Bone marrow (tissue), 2 donors: ENCODE results near the gene DOCK8.

Source experiments
- DNase-seq, 2 donors: peaks; one replicate each; lab custom pipeline; 2025; lab: John Stamatoyannopoulos, UW

Gene DOCK8

GRCh38 chr9:306907-307306 lies 92.2 kb downstream of the DOCK8 start:
- DNase-seq = peak; percentile 5 to 81

DNA sequence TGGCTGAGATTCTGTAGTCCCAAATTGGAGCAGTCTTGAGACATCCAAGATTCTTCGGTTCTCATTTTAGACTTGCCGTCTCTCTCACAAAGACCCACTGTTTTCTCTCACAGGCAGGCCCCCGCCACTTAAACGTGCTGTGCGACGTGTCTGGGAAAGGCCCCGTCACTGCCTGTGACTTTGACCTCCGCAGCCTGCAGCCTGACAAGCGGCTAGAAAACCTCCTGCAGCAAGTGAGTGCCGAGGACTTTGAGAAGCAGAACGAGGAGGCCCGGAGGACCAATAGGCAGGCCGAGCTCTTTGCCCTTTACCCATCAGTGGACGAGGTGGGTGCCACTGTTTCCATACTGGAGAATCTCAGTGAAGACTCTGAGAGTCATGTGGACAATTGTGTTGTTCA lies 97.2 kb downstream of the DOCK8 start:
- DNase-seq = no peak

DNA sequence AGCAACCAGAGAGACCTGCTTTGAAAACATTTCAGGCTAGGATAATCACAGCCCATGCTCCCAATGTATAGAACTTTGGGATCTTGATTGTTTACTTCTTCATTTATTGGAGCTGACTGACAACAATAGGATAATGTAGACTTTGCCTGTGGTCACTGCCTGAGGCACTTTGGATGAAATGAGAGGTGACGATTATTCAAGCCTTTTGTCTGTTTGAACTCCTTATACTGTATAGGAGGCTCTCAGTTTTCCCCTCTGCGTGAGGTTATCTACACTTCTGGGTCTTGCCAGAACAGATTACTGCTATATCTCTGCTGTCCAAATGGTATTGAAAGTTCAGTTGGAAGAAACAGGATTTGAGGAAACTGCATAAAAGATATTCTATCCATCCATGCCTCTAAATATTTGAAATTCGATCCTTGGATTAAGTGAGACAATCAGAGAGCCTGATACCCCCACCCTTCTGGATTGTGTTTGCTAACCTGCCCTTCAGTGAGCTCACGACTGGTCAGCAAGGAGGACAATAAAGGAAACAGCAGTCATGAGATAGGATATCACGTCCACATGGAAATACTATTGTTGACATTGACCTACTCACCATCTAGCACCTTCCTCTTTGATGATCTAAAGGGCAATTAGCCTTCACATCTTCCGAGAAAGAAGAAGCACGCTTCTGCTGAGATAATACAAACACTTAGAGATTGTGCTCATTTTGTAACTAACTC lies 98.1 kb downstream of the DOCK8 start:
- DNase-seq = no peak

GRCh38 chr9:316382-316965 lies 101.8 kb downstream of the DOCK8 start:
- peak in 1 of 2 donors; percentile 36 for DNase-seq

DNA sequence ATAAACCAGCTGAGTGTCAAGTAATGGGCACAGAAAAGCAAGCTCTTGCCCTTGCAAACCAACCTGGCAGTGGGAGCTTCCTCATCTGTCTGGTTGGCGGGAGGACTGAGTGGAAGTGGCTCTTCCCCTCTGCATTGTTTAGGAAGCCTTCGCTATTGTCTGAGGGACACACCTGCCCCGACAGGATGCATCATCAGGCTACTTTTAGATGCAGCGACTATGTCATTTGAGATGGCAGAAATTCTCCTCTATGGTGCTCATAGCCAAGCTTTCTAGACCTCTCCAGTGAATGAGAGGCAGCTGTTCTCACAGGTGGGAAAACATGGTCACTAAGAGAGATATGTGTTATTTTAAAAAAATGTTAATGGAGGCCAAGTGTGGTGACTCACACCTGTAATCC lies 104.0 kb downstream of the DOCK8 start:
- DNase-seq = no peak

DNA sequence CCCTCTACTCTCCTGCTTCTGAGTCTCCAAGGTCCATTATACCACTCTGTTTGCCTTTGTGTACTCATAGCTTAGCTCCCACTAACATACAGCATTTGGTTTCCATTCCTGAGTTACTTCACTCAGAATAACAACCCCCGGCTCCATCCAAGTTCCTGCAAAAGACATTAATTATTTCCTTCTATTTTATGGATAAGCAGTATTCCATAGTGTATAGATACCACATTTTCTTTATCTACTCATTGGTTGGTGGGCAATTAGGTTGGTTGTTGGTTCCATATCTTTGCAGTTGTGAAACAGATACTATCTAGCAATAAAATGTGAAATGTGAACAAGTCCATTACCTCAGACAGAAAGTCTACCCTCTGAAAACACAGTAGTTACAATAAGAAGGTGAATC lies 110.3 kb downstream of the DOCK8 start:
- DNase-seq = no peak

GRCh38 chr9:326667-327066 lies 112.0 kb downstream of the DOCK8 start:
- DNase-seq = no peak

DNA sequence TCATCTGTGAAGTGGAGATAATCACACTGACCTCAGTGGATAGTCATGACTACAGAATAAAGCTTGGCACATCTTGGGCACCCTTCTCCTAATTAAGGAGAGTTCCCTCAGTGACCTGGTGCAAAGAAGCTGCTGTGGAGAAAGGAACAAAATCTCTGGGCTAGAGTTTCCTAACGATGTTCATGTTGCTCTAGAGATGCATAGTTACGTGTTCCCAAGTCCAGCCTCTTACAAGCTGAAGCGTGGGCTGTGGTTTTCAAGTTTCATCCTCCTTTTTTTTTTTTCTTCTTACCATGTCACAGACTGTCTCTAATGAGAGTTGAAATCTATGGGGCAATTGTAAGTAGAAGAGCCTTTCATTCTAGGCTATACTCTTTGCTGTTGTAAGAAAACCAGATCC lies 113.8 kb downstream of the DOCK8 start:
- no peak for DNase-seq

DNA sequence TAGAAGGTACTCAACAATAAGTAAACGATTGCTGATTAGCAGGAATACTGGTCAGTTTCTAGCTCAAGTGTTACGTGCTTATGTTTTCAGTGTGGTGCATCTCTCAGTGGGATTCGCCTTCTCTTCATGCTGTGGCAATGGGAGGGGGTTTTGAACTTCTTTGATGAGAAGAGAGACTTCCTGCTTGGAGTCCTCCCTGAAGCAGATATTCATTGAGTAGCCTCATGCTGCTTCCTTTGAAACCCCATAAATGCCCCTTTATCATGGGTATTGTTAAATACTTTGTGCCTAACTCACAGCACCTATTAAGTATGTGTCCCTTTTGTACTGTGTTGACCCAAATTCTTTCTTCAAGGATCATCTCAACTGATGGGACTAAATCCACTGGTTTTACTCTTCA lies 116.5 kb downstream of the DOCK8 start:
- DNase-seq = no peak

DNA sequence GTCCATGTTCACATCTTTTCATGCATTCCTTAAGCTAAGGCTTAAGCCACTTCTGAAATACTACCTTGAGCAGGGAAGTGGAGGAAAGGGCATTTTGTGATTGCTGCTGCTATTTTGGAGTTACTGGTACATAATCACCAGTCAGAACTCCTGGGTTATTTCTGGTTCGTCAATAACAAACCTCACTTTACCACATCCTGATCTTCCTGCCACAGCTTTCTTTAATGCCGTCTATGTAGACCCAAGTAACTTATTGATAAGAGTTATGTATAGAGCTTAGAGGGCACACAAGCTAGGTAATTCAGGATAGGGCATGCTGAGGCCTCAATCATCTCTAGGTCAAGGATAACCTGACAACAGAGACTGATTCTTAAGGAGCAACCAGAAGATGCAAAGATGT lies 120.7 kb downstream of the DOCK8 start:
- no peak for DNase-seq

GRCh38 chr9:336039-336438 lies 121.4 kb downstream of the DOCK8 start:
- no peak for DNase-seq

- DNase-seq = no peak
Observed at GRCh38 chr9:338602-339001, 123.9 kb downstream of the DOCK8 start.

DNA sequence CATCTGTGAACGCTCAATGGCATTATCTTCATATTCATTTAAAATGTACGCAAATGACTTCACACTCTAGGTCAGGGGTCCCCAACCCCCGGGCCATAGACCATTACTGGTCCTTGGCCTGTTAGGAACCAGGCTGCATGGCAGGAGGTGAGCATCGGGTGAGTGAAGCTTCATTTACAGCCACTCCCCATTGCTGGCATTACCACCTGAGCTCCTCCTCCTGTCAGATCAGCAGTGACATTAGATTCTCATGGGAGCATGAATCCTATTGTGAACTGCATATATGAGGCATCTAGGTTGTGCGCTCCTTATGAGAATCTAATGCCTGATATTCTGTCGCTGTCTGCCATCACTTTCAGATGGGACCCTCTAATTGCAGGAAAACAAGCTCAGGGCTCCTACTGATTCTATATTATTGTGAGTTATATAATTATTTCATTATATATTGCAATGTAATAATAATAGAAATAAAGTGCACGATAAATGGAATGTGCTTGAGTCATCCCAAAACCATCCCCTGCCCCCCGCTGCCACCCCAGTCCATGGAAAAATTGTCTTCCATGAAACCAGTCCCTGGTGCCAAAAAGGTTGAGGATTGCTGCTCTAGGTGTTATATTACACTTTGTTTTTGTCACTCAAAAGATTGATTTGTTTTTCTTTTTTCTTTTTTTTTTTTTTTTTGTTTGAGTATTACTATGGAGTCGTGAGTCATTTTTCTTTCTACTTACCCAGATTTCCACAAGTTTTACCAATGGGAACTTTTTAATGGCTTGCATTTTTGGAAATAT lies 127.2 kb downstream of the DOCK8 start:
- no peak for DNase-seq

- no peak for DNase-seq
Observed at GRCh38 chr9:343773-344172, 129.1 kb downstream of the DOCK8 start.

- no peak for DNase-seq
Observed at GRCh38 chr9:346111-346571, 131.5 kb downstream of the DOCK8 start.

DNA sequence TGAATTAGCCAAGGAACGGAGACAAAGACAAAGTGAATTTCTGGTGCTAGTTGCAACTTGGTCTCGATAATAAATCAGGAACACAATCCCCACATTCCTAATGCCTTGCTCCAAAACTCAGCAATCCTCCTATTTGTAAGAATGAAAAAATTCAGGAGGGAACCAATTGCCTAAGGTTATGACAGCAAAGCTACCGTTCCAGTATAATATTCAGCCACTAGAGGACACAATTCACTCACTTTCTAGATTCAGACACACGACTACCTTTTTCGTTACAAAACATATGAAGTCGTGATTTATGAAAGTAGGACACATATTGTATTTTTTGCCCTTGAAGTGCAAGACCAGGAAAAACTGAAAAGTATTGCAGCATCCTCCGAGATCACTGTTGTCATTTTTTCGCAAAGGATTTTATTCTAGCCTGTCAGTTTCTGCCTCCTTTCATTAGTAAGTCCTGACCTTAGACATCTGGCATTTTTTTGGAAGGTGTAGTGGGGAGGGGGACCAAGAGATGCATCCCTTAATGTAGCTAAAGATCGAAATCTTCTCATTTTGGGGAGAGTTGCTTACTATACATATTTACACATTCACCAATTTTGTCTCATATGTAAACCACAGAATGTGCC lies 133.1 kb downstream of the DOCK8 start:
- no peak for DNase-seq

- DNase-seq = no peak
Observed at GRCh38 chr9:350384-350783, 135.7 kb downstream of the DOCK8 start.

GRCh38 chr9:351916-352315 lies 137.3 kb downstream of the DOCK8 start:
- DNase-seq = no peak

DNA sequence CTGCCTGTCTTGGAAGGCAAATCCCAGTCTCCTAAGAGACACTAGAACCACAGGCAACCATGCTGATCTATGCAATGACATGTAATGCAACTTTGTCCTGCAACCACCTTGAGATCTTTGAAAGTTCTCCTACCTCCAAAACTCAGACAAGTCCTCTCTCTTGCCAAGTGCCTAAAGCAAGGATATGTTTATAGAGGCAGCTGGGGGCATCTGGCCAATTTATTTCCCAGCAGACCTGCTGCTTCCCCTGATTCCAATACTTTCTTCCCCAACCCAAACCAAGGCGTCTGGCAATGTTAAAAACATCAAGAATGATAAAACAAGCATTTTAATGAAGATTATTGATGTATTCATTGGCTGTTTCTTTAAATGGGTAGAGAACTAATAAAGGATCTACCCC lies 138.4 kb downstream of the DOCK8 start:
- no peak for DNase-seq

DNA sequence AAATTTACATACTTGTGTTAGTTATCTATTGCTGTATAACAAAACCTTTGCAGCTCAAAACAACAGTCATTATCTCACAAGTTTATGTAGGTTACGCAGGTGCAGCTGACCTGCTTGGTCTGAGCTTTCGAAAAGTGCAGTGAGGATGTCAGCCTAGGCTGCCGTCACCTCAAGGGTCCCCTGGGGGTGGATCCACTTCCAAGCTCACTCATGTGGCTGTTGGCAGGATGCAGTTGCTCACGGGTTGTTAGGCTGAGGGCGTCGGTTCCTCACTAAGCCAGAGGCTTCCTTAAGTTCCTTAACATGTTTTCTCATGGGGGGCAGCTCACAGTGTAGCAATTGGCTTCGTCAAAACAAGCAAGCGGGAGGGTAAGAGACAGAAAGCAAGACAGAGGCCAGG lies 139.8 kb downstream of the DOCK8 start:
- no peak for DNase-seq

DNA sequence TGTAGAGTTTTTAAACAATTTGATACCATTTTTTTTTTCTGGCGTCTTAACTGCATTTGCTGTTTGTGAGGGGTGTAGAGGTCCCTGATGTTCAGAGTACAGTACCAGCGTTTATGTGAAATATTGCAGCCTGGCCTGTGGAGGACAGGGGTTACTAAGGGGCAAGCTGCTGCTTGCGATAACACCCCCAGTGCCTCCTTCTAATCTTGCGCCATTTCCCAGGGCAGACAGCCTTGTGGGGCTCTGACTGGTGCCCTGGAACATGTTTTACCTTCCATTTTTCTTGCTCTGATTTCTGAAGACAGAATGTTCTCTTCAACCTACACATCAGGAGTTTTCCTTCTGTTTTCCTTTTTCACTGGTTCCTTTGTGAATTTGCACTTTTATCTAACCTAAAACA lies 142.9 kb downstream of the DOCK8 start:
- no peak for DNase-seq

DNA sequence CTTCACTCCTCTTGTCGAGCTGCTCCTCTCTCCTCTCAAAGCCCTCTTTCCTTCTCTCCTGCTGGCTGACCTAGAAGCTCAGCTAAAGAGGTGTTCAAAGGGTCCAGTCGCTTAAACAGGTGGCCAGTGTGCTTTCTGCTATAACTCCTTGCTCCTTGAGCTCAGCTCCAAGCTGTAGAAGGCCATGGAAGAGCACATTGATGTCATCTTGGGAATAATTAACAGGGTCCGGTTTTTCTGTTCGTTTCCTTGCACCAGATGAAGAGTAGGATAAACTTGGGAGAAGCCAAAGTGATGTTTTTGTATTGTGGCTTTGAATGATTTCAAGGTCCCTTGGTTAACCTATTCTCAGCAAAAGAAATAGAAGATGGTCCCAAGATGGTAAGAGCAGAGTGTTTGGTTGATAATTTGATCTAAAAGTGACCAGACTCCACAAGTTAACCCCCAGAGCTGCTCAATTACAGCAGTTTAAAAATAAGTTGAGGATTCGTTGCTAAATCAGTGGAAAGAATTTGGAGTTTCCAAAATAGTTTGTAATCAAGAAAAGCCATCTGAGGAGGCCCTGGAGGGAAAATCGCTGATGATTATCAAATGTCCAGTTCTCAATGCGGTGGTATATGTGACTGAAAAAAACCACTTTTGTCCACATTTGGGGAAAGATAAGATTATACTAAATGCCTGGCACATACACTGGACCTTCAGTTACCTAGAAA lies 148.1 kb downstream of the DOCK8 start:
- no peak for DNase-seq
